Activated CD4-positive, alpha-beta T cell treated with anti-CD3 and anti-CD28 coated beads, Interleukin-2, Interleukin-4, amounts not matched to agents 100 ng/mL and 50 ng/mL, durations not matched to agents 16 hours and 8 hours (primary cell): ENCODE measurements around the gene ARL4A.
A peak's percentile ranks its signal among the peaks of the same experiment; 100 is the strongest.
"Not testable (repeated sequence)": the region's sequence is repeated elsewhere in the genome, so short reads cannot be mapped to it uniquely, and the experiment has no call there.

Source experiments
- DNase-seq: peaks from one replicate; pipeline ENCODE4 v3.0.0-alpha.2; 2020; ENCODE audit warnings: low spot score

Gene ARL4A

DNA sequence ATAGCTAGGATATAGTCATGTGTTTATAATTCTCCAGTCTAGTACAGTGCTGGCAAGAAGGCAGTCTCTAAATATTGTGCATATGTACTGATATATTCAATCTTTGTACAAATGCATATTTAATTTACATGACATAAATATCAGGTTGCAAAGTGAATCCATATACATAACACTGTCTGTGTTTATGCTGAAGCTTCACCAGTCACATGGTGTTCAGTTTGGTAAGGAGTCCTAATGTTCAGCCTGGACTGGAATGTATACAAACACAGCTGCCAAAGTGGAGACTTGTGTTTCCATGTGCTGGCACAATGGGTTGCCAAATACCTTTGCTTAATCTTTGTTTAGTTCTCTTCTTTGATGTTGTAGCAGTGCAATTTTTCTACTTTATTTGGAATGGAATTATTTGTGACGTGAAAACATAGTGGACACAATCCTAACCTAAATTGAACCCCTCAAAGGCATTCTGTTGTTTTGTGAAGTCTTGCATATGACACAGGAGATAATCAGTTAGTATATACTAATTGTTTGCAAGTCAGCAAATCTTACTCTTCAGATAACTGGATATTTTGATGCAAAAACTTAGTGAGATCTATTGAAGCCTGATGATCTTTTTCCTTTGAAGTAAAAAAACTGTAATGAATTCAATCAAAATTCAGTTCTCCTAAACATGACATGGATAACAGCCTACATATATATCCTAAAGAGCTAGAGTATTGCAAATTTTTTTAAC, 17.3 kb upstream of the ARL4A start:
- DNase-seq = no peak

DNA sequence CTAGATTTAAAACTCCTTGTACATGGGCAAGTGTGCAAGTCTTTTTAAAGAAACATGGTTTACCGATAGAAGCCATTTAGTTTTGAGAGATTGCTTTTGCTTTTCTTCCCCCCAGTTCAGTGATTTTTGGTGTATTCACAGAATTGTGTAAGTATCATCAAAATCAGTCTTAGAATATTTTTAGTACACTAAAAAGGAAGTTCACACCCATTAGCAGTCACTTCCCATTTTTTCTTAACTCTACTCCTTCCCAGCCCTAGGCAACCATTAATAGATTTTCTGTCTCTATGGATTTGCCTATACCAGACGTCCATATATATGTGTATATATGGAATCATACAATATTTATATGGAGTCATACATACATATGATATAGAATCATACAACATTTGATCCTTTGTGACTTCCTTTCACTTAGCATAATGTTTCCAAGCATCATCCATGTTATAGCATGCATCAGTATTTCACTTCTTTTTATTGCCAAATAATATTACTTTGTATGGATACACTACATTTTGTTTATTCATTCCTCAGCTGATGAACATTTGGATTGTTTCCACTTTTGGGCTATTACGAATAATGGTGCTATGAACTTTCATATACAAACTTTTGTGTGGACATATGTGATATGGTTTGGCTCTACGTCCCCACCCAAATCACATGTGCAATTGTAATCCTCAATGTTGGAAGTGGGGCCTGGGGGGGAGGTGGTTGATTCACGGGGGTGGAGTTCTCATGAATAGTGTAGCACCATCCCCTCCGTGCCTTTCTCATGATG, 16.5 kb upstream of the ARL4A start:
- no peak for DNase-seq

DNA sequence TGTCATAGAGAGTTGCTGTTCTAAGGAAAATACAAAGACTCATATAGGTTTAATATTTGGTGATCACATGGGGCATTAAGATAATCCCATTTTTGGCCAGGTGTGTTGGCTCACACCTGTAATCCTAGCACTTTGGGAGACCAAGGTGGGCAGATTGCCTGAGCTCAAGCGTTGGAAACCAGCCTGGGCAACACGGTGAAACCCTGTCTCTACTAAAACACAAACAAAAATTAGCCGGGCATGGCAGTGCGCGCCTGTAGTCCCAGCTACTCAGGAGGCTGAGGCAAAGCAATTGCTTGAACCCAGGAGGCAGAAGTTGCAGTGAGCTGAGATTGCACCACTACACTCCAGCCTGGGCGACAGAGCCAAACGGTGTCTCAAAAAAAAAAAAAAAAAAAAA, 14.0 kb upstream of the ARL4A start:
- not testable (repeated sequence) for DNase-seq

DNA sequence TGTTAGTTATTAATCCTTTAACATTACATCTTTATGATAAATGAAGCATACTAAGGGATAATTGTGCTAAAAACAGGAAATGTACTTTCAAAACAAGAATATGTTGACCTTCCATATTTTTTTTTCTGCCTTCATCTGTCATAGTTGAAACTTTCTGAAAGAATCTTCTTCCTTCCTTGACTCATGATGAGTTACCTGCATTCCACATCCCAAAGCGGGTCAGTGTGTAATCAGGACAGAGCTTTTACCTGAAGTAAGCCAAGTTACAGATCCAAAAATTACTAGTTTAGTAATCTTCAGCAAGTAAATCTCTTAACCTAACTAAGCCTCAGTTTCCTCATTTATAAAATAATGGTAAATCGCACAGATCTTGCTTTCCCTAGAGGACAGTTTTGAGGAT, 13.4 kb upstream of the ARL4A start:
- no peak for DNase-seq

DNA sequence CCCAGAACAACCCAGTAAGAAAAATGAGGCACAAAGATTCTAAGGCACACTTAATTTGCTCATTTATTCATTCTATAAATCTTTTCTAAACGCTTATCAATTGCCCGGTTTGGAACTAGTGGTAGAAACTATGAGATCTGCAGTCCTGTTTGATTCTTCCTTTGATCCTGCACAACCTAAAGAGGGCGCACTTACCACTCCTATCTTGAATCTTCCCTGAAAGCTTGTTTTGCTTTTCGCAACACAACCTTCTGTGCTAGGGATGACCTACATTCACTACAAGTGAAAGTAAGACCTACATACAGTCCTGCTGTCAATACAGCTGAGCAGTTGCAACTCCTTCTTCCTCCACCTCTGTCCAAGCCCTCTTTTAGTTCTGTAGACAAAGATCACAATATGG, 12.6 kb upstream of the ARL4A start:
- DNase-seq = peak; percentile 51

DNA sequence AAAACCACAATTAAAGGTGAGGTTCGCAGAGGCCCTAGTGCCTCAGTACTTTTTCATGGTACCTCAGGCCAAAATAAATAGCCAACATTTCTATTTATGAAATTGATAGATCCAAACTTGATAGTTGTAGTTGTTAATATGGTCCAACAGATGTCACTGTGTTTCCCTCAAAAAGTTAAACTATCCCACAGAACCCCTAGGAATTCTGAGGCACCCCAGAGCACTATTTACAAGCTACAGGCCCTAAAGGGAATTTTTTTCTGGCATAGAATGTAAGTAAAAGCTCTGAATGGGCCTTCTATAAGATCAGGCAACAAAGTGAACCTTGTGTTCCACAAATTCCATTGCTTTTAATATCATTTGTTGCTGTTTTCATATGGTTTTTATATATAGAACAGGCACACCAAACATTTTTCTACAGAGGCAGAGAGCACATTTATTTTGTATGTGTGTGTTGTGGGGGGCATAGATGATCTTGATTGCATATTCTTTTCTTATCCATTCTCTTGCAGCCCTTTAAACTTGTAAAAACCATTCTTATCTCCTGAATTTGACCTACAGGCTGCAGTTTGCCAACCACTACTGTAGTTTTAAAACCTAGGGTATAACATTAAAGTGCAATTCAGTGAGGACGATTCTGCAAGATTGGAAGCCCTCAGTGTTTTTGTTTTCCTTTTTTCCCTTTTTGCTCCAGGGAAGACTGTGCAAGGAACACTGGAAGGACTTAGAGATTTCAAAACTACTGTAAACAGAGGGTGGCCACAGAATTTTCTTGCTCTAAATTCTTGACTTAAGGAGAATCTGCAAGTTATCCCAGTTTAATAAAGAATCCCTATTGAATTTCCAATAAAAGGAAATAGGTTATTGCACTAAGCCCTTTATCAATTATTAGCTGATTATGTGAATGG, 3.5 kb upstream of the ARL4A start:
- no peak for DNase-seq

DNA sequence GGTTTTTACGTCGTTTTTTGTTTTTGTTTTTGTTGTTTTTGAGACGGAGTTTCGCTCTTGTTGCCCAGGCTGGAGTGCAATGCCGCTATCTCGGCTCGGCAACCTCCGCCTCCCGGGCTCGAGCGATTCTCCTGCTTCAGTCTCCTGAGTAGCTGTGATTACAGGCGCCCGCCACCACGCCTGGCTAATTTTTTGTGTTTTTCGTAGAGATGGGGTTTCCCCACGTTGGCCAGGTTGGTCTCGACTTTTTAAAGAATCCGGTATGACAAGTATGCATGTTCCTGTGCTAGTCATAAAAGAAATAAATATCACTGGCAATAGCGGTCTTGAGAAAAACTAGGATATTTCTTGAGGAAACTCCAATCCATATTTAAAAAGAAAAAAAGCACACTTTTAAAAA, 2.7 kb upstream of the ARL4A start:
- DNase-seq = no peak

DNA sequence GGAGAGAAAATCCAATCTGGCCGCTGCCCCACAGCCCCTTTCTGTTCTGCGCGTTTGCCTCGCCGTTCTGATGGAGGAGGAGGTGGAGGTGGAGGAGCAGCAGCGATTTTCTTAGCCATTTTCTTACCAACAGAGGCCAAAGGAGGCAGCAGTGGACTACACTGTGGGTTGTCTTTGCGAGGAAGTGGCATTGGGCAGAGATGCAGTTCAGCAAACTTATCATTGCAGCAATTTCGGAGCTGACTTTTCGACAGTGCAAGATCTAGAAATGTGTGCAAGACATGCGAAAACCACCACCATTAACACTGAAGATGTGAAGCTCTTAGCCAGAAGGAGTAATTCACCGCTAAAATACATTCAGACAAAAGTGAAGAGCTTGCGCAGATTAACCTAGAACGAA, 1.9 kb upstream of the ARL4A start:
- peak; percentile 1 for DNase-seq

DNA sequence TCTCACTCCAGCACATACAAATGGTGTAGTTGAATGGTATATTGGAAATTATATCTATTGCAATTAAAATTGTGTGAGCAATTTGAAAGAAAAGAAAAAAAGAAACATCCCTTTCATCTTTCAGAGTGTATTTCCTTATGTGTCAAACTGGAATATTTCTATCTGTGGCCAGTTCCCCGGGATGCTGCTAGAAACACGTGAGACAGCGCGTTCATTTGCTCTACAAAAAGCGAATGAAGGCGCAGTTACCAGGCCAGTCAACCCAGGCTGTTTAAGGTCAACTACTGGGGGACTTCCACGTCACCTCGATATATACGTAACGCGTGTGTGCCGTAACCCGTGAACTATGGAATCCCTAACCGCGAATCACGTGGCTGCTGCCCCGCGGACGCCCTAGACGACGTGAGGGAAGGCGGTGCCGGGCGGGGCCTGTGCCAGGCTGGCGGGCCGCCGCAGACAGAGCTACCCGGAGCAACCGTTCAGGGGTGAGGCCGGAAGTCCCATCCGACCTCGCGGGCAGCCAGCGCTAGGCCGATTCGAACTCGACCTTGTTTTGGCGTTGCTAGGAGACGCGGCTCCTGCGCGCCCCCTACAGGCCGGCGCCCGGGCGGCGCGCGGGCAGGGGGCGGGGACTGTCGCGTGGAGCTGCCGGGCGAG, 1.1 kb upstream of the ARL4A start:
- peak; percentile 95 for DNase-seq

DNA sequence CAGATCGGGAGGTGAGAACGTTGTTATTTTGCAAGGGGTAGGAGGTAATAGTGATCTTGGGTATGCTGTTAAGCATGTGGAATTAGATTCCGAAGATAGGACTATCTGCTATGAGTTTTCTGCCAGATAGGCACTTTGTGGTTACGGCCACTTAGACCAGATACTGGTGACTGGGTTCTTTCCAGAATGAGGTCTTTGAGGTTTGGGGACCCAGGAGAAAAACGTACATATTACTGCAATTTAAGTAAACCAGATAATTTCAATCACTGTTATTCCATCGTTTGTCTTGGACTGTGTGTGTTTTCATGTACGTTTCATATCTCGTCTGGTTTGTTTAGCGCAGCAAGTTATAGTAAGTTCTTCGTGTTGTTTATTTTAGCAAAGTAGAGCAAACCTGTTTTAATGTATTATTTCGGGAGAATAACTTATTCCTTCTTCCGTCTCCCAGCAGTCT, 312 bp downstream of the ARL4A start:
- DNase-seq = no peak

DNA sequence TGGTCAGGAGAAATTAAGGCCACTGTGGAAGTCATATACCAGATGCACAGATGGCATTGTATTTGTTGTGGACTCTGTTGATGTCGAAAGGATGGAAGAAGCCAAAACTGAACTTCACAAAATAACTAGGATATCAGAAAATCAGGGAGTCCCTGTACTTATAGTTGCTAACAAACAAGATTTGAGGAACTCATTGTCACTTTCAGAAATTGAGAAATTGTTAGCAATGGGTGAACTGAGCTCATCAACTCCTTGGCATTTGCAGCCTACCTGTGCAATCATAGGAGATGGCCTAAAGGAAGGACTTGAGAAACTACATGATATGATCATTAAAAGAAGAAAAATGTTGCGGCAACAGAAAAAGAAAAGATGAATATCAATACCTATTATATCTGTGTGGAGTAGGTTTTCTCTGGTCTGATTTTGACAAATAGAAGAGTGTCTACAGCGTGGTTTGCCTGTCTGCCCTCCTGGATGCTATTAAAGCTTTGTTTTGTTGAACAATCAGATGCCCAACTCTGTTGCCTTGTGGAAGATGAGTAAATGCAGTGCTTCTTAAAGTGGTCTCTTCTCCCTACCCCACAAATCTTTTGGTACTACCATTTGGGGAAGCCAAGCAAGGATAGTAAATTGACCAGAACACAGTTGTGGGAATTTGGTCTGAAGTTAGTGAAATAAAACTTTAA, 1.2 kb downstream of the ARL4A start:
- not testable (repeated sequence) for DNase-seq

DNA sequence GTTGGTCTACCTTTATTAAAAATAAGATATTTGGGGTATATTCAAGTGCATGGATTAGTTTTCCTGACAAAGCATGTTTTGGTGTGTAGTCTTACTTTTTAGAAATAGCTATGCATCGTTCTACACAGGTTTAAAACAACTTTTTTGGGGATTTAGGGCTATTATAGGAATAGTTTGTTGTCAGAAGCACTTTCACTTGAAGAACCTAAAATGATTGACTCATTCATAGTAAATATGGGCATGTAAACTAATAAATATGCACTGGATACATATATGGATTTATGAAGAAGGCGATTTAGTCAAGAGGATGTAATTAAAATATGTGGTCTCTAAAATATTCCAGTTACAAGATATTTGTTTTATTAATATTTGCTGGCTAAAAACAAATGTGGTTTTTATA, 2.0 kb downstream of the ARL4A start:
- no peak for DNase-seq

DNA sequence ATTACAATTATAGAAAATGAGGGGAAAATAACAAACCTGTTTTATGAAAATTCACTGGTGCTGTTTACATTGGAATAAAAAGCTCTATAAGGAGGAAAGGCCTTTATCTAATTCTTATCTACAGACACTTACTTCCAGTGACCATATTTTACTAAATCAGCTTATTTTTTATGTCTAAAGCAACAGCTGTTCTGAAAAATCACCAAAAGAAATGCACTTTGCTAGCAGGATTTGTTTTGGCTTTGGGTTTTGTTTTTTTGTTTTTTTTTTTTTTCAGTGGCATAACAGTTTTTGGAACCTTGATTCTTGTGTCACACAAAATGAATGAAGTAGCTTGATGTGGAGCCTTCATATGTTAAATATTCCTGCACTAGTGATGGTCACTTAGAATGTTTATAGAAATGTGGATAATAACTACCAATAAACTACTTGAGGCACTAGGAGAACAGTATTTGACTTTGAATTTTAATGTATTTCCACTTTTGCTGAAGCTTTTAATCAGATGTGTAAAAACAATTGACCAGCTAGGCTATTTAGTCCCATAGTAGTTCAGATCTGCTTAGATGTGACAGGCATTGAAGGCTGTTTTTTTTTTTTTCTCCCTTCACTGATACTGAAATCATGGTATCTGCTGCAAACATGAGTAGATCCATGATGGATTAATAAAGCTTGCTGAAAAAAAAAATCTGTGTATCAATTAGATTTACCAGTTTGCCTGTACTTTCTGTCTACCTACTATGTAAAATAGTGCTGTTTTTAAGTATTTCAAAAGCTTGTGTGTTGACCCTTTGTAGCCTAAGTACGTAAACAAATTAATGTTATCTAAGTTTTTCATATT, 2.8 kb downstream of the ARL4A start:
- no peak for DNase-seq

DNA sequence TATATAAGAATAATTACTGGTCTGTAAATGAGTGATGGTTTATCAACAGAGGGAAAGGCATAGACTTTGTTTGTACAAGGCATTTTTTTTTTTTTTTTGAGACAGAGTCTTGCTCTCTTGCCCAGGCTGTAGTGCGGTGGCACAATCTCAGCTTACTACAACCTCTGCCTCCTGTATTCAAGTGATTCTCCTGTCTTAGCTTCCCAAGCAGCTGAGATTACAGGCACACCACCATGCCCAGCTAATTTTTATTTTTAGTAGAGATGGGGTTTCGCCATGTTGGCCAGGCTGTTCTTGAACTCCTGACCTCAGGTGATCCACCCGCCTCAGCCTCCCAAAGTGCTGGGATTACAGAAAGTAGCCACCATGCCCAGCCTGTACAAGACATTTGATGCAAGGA, 4.0 kb downstream of the ARL4A start:
- not testable (repeated sequence) for DNase-seq

DNA sequence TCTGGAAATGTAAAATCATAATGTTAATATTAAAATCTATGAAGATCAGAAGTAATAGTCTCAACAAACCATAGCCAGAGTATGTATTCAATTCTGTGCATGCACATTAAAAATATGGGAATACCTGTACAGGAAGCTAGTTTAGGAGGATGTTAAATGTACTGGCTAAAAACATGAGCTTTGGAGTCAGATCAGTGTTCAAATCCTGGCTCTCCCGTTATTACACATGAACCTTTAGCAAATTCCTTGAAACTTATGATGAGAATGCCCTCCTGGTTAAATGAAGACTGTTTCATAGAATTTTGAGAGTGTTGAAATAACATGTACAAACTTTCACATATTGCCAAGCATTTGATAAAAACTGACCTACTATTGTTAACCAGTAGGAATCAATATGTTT, 4.6 kb downstream of the ARL4A start:
- DNase-seq = no peak

DNA sequence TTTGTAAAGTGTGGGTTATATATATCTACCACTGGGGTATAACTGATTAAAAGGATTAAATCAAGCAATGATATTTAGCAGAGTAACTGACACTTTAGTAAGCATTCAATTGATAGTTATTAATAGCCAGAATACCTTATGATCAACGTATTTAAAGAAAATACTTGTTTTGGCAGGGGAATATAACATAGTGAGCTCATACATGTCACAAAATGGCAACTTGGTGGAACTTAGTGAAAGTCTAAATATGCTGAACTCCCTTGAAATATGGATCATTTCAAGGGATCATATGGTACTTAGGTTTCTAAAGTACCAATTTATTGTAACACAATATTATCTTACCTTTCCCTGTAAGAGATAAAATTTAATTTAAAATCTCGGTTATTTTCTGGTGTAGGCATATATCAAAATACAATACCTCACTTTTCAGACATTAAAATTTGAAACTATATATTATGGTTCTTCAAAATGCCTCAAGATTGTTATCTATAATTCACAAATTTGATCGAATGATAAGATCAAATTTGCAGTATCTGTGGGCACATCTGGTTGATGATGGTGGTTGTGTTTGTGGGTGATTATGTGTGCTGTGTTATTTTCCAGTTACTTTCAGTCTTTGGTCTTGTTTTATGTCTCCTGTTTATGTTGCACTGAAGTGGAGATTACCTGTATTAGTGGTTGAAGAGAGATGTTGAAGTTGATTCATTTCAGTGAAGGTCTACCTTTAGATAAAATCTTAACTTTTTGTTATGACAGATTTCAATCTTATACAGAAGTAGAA, 5.2 kb downstream of the ARL4A start:
- peak; percentile 13 for DNase-seq

DNA sequence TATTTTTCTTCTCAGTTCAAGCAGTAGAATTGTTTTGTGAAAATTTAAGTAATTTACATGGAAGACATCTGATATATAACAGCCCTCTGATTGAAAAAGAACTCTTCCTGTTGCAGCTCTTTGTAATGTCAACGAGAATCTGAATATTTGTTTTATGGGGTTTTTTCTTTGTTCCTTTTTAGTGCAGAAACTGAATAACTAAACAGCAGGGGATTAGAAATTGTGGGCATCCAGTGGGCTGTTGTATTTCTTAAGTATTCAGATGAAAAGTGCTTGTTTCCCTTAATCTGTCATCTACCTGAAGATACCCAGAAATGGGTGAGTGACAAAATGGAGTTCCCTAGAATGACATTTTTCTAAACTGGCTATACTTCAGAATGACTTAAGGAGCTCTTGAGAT, 7.4 kb downstream of the ARL4A start:
- DNase-seq = no peak

DNA sequence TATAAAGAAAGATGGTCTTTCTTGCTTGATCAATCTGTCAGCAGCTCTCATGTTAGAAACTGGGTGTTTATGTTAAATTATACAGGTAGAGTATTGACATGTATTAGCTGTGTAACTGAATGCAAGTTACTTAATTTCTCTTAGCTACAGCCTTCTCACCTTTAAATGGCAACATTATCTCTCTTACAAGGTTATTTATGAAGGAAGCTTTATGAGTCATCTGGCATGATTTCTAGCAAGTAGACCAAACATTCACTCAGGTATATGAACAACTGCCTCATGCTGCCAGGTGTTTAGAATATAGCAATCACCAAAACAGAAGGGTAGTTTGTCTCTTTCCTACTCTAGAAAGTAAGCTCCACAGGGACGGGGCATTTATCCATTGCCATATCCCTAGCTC, 8.5 kb downstream of the ARL4A start:
- no peak for DNase-seq

DNA sequence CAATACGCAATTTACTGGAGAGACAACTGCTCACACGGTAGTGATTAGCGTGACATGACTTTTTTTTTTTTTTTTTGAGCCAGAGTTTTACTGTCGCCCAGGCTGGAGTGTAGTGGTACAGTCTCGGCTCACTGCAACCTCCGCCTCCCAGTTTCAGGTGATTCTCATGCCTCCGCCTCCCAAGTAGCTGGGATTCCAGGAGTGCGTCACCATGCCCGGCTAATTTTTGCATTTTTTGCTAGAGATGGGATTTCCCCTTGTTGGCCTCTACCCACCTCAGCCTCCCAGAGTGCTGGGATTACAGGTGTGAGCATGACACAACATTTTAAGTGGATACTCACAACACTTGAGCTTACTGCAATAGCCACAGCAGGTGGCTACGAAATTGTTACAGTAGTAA, 11.9 kb downstream of the ARL4A start:
- no peak for DNase-seq

DNA sequence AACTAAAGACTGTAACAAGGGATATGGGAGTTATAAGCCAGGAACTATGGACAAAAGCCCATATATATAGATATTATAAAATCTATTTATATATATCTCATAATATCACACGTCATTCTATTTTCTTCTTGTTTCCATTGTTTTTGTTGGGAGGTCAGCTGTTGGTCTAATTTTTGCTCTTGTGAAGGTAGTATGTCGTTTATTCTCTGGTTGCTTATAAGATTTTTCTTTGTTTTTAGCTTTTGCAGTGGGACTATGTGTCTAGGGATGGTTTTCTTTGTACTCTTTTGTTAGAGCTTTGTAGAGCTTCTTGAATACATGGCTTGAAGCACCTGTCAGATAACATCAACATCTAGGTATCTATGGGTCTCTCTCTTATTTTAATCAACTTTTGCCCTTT, 14.0 kb downstream of the ARL4A start:
- DNase-seq = no peak
